ENCODE measurements around the gene SYNRG. TPM values are rescaled to one million over a fixed set of nuclear protein-coding genes. Genes with fewer than 3 reads are reported as not detected.

SYNRG gene
- total RNA-seq, 1 experiment from 2014 or later, result 18.0 TPM

DNA sequence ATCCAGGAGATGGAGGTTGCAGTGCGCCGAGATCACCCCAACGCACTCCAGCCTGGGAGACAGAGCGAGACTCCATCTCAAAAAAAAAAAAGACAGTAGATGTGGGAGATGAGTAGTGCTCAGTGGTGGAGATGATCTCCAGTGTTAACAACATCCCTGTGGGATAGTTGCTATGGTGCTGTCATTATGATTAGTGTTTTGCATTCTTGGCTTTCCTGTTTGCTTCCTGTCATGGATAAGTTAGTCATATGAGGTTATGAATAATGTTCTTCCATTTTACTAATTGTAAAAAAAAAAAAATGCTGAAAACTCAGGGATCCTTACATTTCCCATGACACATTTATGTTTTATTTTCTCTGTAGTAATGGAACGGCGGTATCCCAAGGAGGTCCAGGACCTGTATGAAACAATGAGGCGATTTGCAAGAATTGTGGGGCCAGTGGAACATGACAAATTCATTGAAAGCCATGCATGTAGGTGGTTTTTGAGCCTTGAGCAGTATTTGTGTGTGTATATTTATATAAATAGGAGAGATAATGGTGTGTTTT lies 144.1 kb downstream of the SYNRG start:
- TF ChIP-seq, protein P1, sequence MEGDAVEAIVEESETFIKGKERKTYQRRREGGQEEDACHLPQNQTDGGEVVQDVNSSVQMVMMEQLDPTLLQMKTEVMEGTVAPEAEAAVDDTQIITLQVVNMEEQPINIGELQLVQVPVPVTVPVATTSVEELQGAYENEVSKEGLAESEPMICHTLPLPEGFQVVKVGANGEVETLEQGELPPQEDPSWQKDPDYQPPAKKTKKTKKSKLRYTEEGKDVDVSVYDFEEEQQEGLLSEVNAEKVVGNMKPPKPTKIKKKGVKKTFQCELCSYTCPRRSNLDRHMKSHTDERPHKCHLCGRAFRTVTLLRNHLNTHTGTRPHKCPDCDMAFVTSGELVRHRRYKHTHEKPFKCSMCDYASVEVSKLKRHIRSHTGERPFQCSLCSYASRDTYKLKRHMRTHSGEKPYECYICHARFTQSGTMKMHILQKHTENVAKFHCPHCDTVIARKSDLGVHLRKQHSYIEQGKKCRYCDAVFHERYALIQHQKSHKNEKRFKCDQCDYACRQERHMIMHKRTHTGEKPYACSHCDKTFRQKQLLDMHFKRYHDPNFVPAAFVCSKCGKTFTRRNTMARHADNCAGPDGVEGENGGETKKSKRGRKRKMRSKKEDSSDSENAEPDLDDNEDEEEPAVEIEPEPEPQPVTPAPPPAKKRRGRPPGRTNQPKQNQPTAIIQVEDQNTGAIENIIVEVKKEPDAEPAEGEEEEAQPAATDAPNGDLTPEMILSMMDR (IDR thresholded peaks at IDR 0.05; ENCODE audit: unreplicated experiment), result no peak
- H3K4me1 Mint-ChIP-seq (ENCODE audit: insufficient read depth, unreplicated experiment), result no peaks in the 10 kb centered on the region
- no peaks in the 10 kb centered on the region for H3K9me3 Mint-ChIP-seq (ENCODE audit: unreplicated experiment)
- no peaks in the 10 kb centered on the region for H3K27me3 Mint-ChIP-seq (ENCODE audit: insufficient read depth, unreplicated experiment)
- CTCF ChIA-PET, result no interaction called here
- POLR2A ChIA-PET, result interaction anchor here (0.9 to 2.2 kb wide), 4 partner anchors 14 to 34 kb away, joined by 3 to 9 read pairs (median 6); no protein-coding TSS in a partner anchor
- intact Hi-C loops (cut with micrococcal nuclease), result no loop called here
- no TSS peak for BruUV-seq (replicated peaks)
- no peak overlapping the region for H3K27ac Mint-ChIP-seq (ENCODE audit: low read depth, unreplicated experiment)
- H3K36me3 Mint-ChIP-seq (ENCODE audit: insufficient read depth, unreplicated experiment), result peaks cover 64% of the 10 kb centered on the region
- H3K4me3 Mint-ChIP-seq (ENCODE audit: unreplicated experiment), result no peak overlapping the region
- peak; percentile 17 for DNase-seq (ENCODE audit: unreplicated experiment)

Small RNA genes within 50 kb of the gene (microRNA-seq; reads per million reads assigned to microRNA genes)
- gene MIR378J, result not detected

Other genes with a start within 250 kb of the SYNRG start
- not detected in 2 replicates for gene C17orf78, start 233.4 kb downstream of the SYNRG start, total RNA-seq (2022)
- 88.6 and 100 TPM in 2 replicates for gene ACACA, start 202.6 kb downstream of the SYNRG start, total RNA-seq (2022)
- gene TADA2A, start 202.5 kb downstream of the SYNRG start, total RNA-seq (2022), result 25.3 and 31.3 TPM in 2 replicates
- 31.7 and 39.4 TPM in 2 replicates for gene DUSP14, start 119.5 kb downstream of the SYNRG start, total RNA-seq (2022)
- gene DDX52, start 34.0 kb upstream of the SYNRG start, total RNA-seq (2022), result 37.8 and 42.5 TPM in 2 replicates
- not detected in 2 replicates for gene HNF1B, start 135.6 kb upstream of the SYNRG start, total RNA-seq (2022)

Measured in MCF 10A (cell line).